Endodermal cell (in vitro differentiated cells): ENCODE measurements around the gene STX4. TPM values are rescaled to one million over a fixed set of nuclear protein-coding genes. Genes with fewer than 3 reads are reported as not detected.

Source experiments
- DNase-seq: peaks from one replicate; pipeline ENCODE4 v3.0.0-alpha.2; 2017
- H3K27ac ChIP-seq: 2 replicates; pipeline ENCODE4 v1.5.1; 2013; ENCODE audit warnings: mild to moderate bottlenecking, low read depth, low read length, moderate library complexity
- H3K27me3 ChIP-seq: 2 replicates; pipeline ENCODE4 v1.6.1; 2013; ENCODE audit warnings: mild to moderate bottlenecking, low read length, moderate library complexity; ENCODE audit not compliant: insufficient read depth, control insufficient read depth, poor library complexity, severe bottlenecking
- H3K36me3 ChIP-seq: 2 replicates; pipeline ENCODE4 v1.7.0; 2013; ENCODE audit warnings: mild to moderate bottlenecking, low read length, moderate library complexity; ENCODE audit not compliant: control insufficient read depth, insufficient read depth
- H3K4me1 ChIP-seq: one replicate; pipeline ENCODE4 v1.7.0; 2013; ENCODE audit warnings: low read length; ENCODE audit not compliant: control insufficient read depth, insufficient read depth
- H3K4me3 ChIP-seq: 2 replicates; pipeline ENCODE4 v1.5.1; 2013; ENCODE audit warnings: mild to moderate bottlenecking, low read length, moderate library complexity
- H3K9ac ChIP-seq: 2 replicates; pipeline ENCODE4 v1.6.1; 2013; ENCODE audit warnings: mild to moderate bottlenecking, low read length, moderate library complexity; ENCODE audit not compliant: poor library complexity, severe bottlenecking; ENCODE audit errors: extremely low read depth
- H3K9me3 ChIP-seq: 2 replicates; pipeline ENCODE4 v1.6.1; 2013; ENCODE audit warnings: mild to moderate bottlenecking, low read length, moderate library complexity; ENCODE audit not compliant: control insufficient read depth
- H3K27ac Mint-ChIP-seq: 2 replicates; pipeline ENCODE4 v1.8.0; 2020; ENCODE audit warnings: mixed read lengths
- H3K27me3 Mint-ChIP-seq: 2 replicates; pipeline ENCODE4 v1.8.0; 2021; ENCODE audit warnings: mild to moderate bottlenecking, mixed read lengths; ENCODE audit not compliant: insufficient read depth
- H3K36me3 Mint-ChIP-seq: 2 replicates; pipeline ENCODE4 v1.8.0; 2020; ENCODE audit warnings: low read depth, mixed read lengths
- H3K4me1 Mint-ChIP-seq: 2 replicates; pipeline ENCODE4 v1.8.0; 2020; ENCODE audit warnings: mixed read lengths
- H3K4me3 Mint-ChIP-seq: 2 replicates; pipeline ENCODE4 v1.8.0; 2020; ENCODE audit warnings: mild to moderate bottlenecking, moderate library complexity, mixed read lengths
- H3K9me3 Mint-ChIP-seq: 2 replicates; pipeline ENCODE4 v1.8.0; 2020; ENCODE audit warnings: mild to moderate bottlenecking, mixed read lengths
- WGBS, 2 experiments: methylation state at CpG; one replicate each; pipeline versions ENCODE4 v1.1.5 to v1.1.7; 2013; ENCODE audit warnings: missing lambda C conversion rate in 2 of 2, mixed read lengths in 1 of 2; ENCODE audit not compliant: insufficient coverage in 1 of 2, insufficient read length in 1 of 2; 5-methylcytosine and 5-hydroxymethylcytosine counted together
- total RNA-seq, 2 donors: library from RNA; stranded (reverse); fragmentation: NEBNext Ultra II Directional in 1 of 2; extraction: Animal tissue kit (Norgen Biotek cat#: 25700) in 1 of 2; gene quantifications; 2 replicates in 1 of 2; 3 replicates in 1 of 2; pipeline ENCODE4 v1.2.1, GENCODE V29; 2021
- TF ChIP-seq, protein P1 (sequence below): fragments of 200-600 bp; sonication (generic); conservative IDR thresholded peaks from 2 replicates; pipeline ENCODE4 v1.5.0; 2021; ENCODE audit warnings: antibody characterized with exemption, mild to moderate bottlenecking

STX4 gene
- total RNA-seq, 2 donors from 2014 or later, result 34.4 to 37.6 TPM

GRCh38 chr16:30987581-30988190 is 45.7 kb upstream of the STX4 start:
- no peak overlapping the region for H3K4me3 Mint-ChIP-seq
- DNase-seq, result no peak
- Histone ChIP-seq H3K9ac (no peak overlapping the region), H3K9me3 (no peaks in the 10 kb centered on the region), H3K4me3 (no peak overlapping the region), H3K36me3 (peaks cover 7% of the 10 kb centered on the region), H3K27ac (no peak overlapping the region), H3K4me1 (no peaks in the 10 kb centered on the region), H3K27me3 (no peaks in the 10 kb centered on the region)
- 94 to 96% methylated on average over 29 to 30 of the region's 30 CpGs for WGBS, 2 experiments
- H3K36me3 Mint-ChIP-seq, result peaks cover 11% of the 10 kb centered on the region
- H3K27me3 Mint-ChIP-seq, result no peaks in the 10 kb centered on the region
- TF ChIP-seq, protein P1, sequence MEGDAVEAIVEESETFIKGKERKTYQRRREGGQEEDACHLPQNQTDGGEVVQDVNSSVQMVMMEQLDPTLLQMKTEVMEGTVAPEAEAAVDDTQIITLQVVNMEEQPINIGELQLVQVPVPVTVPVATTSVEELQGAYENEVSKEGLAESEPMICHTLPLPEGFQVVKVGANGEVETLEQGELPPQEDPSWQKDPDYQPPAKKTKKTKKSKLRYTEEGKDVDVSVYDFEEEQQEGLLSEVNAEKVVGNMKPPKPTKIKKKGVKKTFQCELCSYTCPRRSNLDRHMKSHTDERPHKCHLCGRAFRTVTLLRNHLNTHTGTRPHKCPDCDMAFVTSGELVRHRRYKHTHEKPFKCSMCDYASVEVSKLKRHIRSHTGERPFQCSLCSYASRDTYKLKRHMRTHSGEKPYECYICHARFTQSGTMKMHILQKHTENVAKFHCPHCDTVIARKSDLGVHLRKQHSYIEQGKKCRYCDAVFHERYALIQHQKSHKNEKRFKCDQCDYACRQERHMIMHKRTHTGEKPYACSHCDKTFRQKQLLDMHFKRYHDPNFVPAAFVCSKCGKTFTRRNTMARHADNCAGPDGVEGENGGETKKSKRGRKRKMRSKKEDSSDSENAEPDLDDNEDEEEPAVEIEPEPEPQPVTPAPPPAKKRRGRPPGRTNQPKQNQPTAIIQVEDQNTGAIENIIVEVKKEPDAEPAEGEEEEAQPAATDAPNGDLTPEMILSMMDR, result no peak
- H3K9me3 Mint-ChIP-seq, result no peaks in the 10 kb centered on the region
- no peak overlapping the region for H3K27ac Mint-ChIP-seq
- peaks cover 2% of the 10 kb centered on the region for H3K4me1 Mint-ChIP-seq

- TF ChIP-seq, protein P1, result no peak
- peaks cover 2% of the 10 kb centered on the region for H3K4me1 Mint-ChIP-seq
- no peak overlapping the region for H3K27ac Mint-ChIP-seq
- no peak overlapping the region for H3K4me3 ChIP-seq
- no peaks in the 10 kb centered on the region for H3K9me3 ChIP-seq
- 93 to 94% methylated on average over 23 of the region's 23 CpGs for WGBS, 2 experiments
- H3K27ac ChIP-seq, result no peak overlapping the region
- no peak overlapping the region for H3K4me3 Mint-ChIP-seq
- H3K9ac ChIP-seq, result no peak overlapping the region
- peaks cover 3% of the 10 kb centered on the region for H3K36me3 Mint-ChIP-seq
- no peaks in the 10 kb centered on the region for H3K9me3 Mint-ChIP-seq
- no peaks in the 10 kb centered on the region for H3K27me3 Mint-ChIP-seq
- no peaks in the 10 kb centered on the region for H3K27me3 ChIP-seq
- no peak for DNase-seq
- H3K36me3 ChIP-seq, result peaks cover 1% of the 10 kb centered on the region
- H3K4me1 ChIP-seq, result no peaks in the 10 kb centered on the region
Measured at GRCh38 chr16:30989469-30990047, 43.8 kb upstream of the STX4 start.

GRCh38 chr16:30990105-30990504 is 43.3 kb upstream of the STX4 start:
- H3K9me3 Mint-ChIP-seq, result no peaks in the 10 kb centered on the region
- no peak overlapping the region for H3K4me3 Mint-ChIP-seq
- WGBS, 2 experiments, result 90% methylated on average over 2 to 11 of the region's 12 CpGs

More at GRCh38 chr16:30990105-30990504, 43.3 kb upstream of the STX4 start:
- H3K36me3 Mint-ChIP-seq, result peaks cover 3% of the 10 kb centered on the region
- H3K4me1 ChIP-seq, result no peaks in the 10 kb centered on the region
- peaks cover 2% of the 10 kb centered on the region for H3K4me1 Mint-ChIP-seq
- peaks cover 1% of the 10 kb centered on the region for H3K27me3 Mint-ChIP-seq
- no peak for DNase-seq
- no peaks in the 10 kb centered on the region for H3K27me3 ChIP-seq
- H3K4me3 ChIP-seq, result no peak overlapping the region
- no peak overlapping the region for H3K9ac ChIP-seq
- TF ChIP-seq, protein P1, result no peak
- no peak overlapping the region for H3K27ac Mint-ChIP-seq
- H3K9me3 ChIP-seq, result no peaks in the 10 kb centered on the region
- no peaks in the 10 kb centered on the region for H3K36me3 ChIP-seq
- H3K27ac ChIP-seq, result no peak overlapping the region
